Liver (tissue), 9 donors: ENCODE results near the gene ZER1. TPM values are rescaled to one million over a fixed set of nuclear protein-coding genes. Genes with fewer than 3 reads are reported as not detected.

ENCODE experiments used
- DNase-seq: peaks from one replicate; pipeline ENCODE4 v3.0.0-alpha.2; 2017; ENCODE audit warnings: low spot score
- H3K27ac ChIP-seq, 2 donors: one replicate each; pipeline ENCODE4 v1.7.0; 2013; ENCODE audit warnings: inconsistent platforms in 2 of 2, low read length in 2 of 2, control low read depth in 1 of 2, low read depth in 1 of 2, mild to moderate bottlenecking in 1 of 2
- H3K27me3 ChIP-seq, 4 donors: one replicate each; pipeline versions ENCODE4 v1.6.1 to v1.7.0; 2013; ENCODE audit warnings: low read length in 3 of 4, inconsistent platforms in 1 of 4, mild to moderate bottlenecking in 1 of 4, moderate library complexity in 1 of 4; ENCODE audit not compliant: control insufficient read depth in 4 of 4, insufficient read depth in 4 of 4
- H3K36me3 ChIP-seq, 4 donors: one replicate each; pipeline versions ENCODE4 v1.6.1 to v1.7.0; 2013; ENCODE audit warnings: low read length in 3 of 4, mild to moderate bottlenecking in 3 of 4, low read depth in 1 of 4, moderate library complexity in 1 of 4; ENCODE audit not compliant: control insufficient read depth in 4 of 4, insufficient read depth in 3 of 4
- H3K4me1 ChIP-seq, 4 donors: one replicate each; pipeline versions ENCODE4 v1.6.1 to v1.7.0; 2013; ENCODE audit warnings: low read length in 3 of 4, mild to moderate bottlenecking in 3 of 4, moderate library complexity in 1 of 4; ENCODE audit not compliant: control insufficient read depth in 4 of 4, insufficient read depth in 4 of 4
- H3K4me3 ChIP-seq, 3 donors: one replicate each; pipeline versions ENCODE4 v1.6.1 to v1.7.0; 2013; ENCODE audit warnings: low read length in 3 of 3, control low read depth in 1 of 3, low read depth in 1 of 3, mild to moderate bottlenecking in 1 of 3
- H3K9ac ChIP-seq, 2 donors: one replicate each; pipeline ENCODE4 v1.7.0; 2013; ENCODE audit warnings: low read length in 2 of 2, mild to moderate bottlenecking in 2 of 2, moderate library complexity in 2 of 2, control low read depth in 1 of 2, low read depth in 1 of 2
- H3K9me3 ChIP-seq, 4 donors: one replicate each; pipeline versions ENCODE4 v1.6.1 to v1.7.0; 2013; ENCODE audit warnings: low read length in 3 of 4; ENCODE audit not compliant: control insufficient read depth in 4 of 4
- EGR1 ChIP-seq, 2 donors: IDR thresholded peaks; 2 replicates each; pipeline ENCODE4 v1.6.1; 2016 to 2018; ENCODE audit warnings: antibody characterized with exemption in 2 of 2, low read depth in 2 of 2
- FOXA1 ChIP-seq: IDR thresholded peaks from 2 replicates; pipeline ENCODE4 v1.6.1; 2016; ENCODE audit warnings: antibody characterized with exemption
- FOXA2 ChIP-seq: IDR thresholded peaks from 2 replicates; pipeline ENCODE4 v1.6.1; 2016; ENCODE audit warnings: antibody characterized with exemption
- GABPA ChIP-seq, 2 donors: IDR thresholded peaks in 1 of 2; conservative IDR thresholded peaks in 1 of 2; 2 replicates each; pipeline ENCODE4 v1.6.1; 2016; ENCODE audit warnings: antibody characterized with exemption in 2 of 2, mild to moderate bottlenecking in 1 of 2, moderate library complexity in 1 of 2
- HNF4A ChIP-seq, 2 donors: conservative IDR thresholded peaks; 2 replicates each; pipeline ENCODE4 v1.6.1; 2016; ENCODE audit warnings: antibody characterized with exemption in 2 of 2, mild to moderate bottlenecking in 2 of 2
- JUND ChIP-seq, 2 donors: IDR thresholded peaks; 2 replicates each; pipeline ENCODE4 v1.6.1; 2016; ENCODE audit warnings: antibody characterized with exemption in 2 of 2
- RAD21 ChIP-seq, 2 donors: IDR thresholded peaks; 2 replicates each; pipeline ENCODE4 v1.6.1; 2016; ENCODE audit warnings: antibody characterized with exemption in 2 of 2, mild to moderate bottlenecking in 2 of 2
- RXRA ChIP-seq, 2 donors: IDR thresholded peaks; 2 replicates each; pipeline ENCODE4 v1.6.1; 2017 to 2018; ENCODE audit warnings: antibody characterized with exemption in 2 of 2, mild to moderate bottlenecking in 1 of 2
- TAF1 ChIP-seq: conservative IDR thresholded peaks from 2 replicates; pipeline ENCODE4 v1.6.1; 2016; ENCODE audit warnings: antibody characterized with exemption, mild to moderate bottlenecking
- YY1 ChIP-seq: IDR thresholded peaks from 2 replicates; pipeline ENCODE4 v1.6.1; 2016; ENCODE audit warnings: antibody characterized with exemption, mild to moderate bottlenecking
- ZBTB33 ChIP-seq: IDR thresholded peaks from 2 replicates; pipeline ENCODE4 v1.6.1; 2016; ENCODE audit warnings: antibody characterized with exemption
- WGBS: extraction: QIAGEN DNeasy Blood & Tissue Kit; methylation state at CpG from one replicate; pipeline ENCODE4 v1.1.7; 2013; 5-methylcytosine and 5-hydroxymethylcytosine counted together
- polyA plus RNA-seq, 2 donors: library from polyadenylated mRNA; stranded (reverse) in 1 of 2; unstranded in 1 of 2; fragments of 200-250 nt in 1 of 2; fragments of >200 nt in 1 of 2; fragmentation: Nextera tagmentation in 1 of 2; extraction: Ambion mirVana in 1 of 2; gene quantifications; one replicate each; pipeline versions ENCODE4 v1.2.1 to v1.2.3, GENCODE V29; 2013 to 2015
- total RNA-seq, 2 donors: library from RNA; depleted of rRNA; stranded (reverse); fragments of >200 nt; gene quantifications; one replicate each; pipeline ENCODE4 v1.2.3, GENCODE V29; 2014
- TF ChIP-seq, protein P1 (sequence below): fragments of 150-350 bp; IDR thresholded peaks from 2 replicates; pipeline ENCODE4 v1.5.1; 2017; ENCODE audit warnings: improper control_type of control experiment, low read depth, low read length; ENCODE audit not compliant: missing input control
- TF ChIP-seq, protein P2 (sequence below): IDR thresholded peaks from 2 replicates; pipeline ENCODE4 v1.6.1; 2016; ENCODE audit warnings: antibody characterized with exemption
- TF ChIP-seq, protein P3 (sequence below): IDR thresholded peaks from 2 replicates; pipeline ENCODE4 v1.6.1; 2016; ENCODE audit warnings: antibody characterized with exemption, mild to moderate bottlenecking
- donor health status: healthy.
- donor health status: healthy.
- donor health status: healthy.
- donor health status: healthy.
- donor health status: healthy.

The ZER1 gene
- total and polyA plus RNA-seq, 4 donors, result 7.6 to 29.1 (median 15.8) TPM

- Histone ChIP-seq H3K9ac (no peak overlapping the region), H3K36me3 (peaks cover 0 to 8% (median under 1%) of the 10 kb centered on the region in 4 donors), H3K27ac (no peak overlapping the region), H3K4me1 (peaks cover 4 to 20% (median 14%) of the 10 kb centered on the region in 4 donors), H3K27me3 (no peaks in the 10 kb centered on the region), H3K9me3 (no peaks in the 10 kb centered on the region), H3K4me3 (no peak overlapping the region)
- TF ChIP-seq FOXA1 (no peak), ZBTB33 (no peak), JUND (IDR thresholded peaks at IDR 0.05) (no peak), HNF4A (conservative IDR thresholded peaks at IDR 0.05) (no peak), GABPA (IDR thresholded peaks at IDR 0.05 in 1 of 2, conservative IDR thresholded peaks at IDR 0.05 in 1 of 2) (no peak), YY1 (no peak), EGR1 (IDR thresholded peaks at IDR 0.05; ENCODE audit: low read depth in 2 of 2) (no peak)
- TF ChIP-seq, protein P1, sequence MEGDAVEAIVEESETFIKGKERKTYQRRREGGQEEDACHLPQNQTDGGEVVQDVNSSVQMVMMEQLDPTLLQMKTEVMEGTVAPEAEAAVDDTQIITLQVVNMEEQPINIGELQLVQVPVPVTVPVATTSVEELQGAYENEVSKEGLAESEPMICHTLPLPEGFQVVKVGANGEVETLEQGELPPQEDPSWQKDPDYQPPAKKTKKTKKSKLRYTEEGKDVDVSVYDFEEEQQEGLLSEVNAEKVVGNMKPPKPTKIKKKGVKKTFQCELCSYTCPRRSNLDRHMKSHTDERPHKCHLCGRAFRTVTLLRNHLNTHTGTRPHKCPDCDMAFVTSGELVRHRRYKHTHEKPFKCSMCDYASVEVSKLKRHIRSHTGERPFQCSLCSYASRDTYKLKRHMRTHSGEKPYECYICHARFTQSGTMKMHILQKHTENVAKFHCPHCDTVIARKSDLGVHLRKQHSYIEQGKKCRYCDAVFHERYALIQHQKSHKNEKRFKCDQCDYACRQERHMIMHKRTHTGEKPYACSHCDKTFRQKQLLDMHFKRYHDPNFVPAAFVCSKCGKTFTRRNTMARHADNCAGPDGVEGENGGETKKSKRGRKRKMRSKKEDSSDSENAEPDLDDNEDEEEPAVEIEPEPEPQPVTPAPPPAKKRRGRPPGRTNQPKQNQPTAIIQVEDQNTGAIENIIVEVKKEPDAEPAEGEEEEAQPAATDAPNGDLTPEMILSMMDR, result no peak
- TF ChIP-seq, protein P2, sequence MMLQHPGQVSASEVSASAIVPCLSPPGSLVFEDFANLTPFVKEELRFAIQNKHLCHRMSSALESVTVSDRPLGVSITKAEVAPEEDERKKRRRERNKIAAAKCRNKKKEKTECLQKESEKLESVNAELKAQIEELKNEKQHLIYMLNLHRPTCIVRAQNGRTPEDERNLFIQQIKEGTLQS, result no peak
- no peak for DNase-seq
- WGBS, result 96% methylated on average over 22 of the region's 22 CpGs
Measured at GRCh38 chr9:128720841-128721486, 50.8 kb downstream of the ZER1 start.

- Histone ChIP-seq H3K9ac (no peak overlapping the region), H3K27me3 (no peaks in the 10 kb centered on the region), H3K4me3 (no peak overlapping the region), H3K9me3 (no peaks in the 10 kb centered on the region), H3K36me3 (peaks cover 0 to 8% (median under 1%) of the 10 kb centered on the region in 4 donors), H3K4me1 (peaks cover 4 to 20% (median 14%) of the 10 kb centered on the region in 4 donors), H3K27ac (no peak overlapping the region)
- 94% methylated on average over 30 of the region's 30 CpGs for WGBS
- no peak for DNase-seq
- no peak for TF ChIP-seq FOXA2
- no peak for TF ChIP-seq HNF4A (conservative IDR thresholded peaks at IDR 0.05)
- TF ChIP-seq EGR1 (IDR thresholded peaks at IDR 0.05; ENCODE audit: low read depth in 2 of 2), result no peak
- TF ChIP-seq ZBTB33, result no peak
- no peak for TF ChIP-seq TAF1
- TF ChIP-seq, protein P2, result no peak
- no peak for TF ChIP-seq RXRA (IDR thresholded peaks at IDR 0.05)
- TF ChIP-seq, protein P3, sequence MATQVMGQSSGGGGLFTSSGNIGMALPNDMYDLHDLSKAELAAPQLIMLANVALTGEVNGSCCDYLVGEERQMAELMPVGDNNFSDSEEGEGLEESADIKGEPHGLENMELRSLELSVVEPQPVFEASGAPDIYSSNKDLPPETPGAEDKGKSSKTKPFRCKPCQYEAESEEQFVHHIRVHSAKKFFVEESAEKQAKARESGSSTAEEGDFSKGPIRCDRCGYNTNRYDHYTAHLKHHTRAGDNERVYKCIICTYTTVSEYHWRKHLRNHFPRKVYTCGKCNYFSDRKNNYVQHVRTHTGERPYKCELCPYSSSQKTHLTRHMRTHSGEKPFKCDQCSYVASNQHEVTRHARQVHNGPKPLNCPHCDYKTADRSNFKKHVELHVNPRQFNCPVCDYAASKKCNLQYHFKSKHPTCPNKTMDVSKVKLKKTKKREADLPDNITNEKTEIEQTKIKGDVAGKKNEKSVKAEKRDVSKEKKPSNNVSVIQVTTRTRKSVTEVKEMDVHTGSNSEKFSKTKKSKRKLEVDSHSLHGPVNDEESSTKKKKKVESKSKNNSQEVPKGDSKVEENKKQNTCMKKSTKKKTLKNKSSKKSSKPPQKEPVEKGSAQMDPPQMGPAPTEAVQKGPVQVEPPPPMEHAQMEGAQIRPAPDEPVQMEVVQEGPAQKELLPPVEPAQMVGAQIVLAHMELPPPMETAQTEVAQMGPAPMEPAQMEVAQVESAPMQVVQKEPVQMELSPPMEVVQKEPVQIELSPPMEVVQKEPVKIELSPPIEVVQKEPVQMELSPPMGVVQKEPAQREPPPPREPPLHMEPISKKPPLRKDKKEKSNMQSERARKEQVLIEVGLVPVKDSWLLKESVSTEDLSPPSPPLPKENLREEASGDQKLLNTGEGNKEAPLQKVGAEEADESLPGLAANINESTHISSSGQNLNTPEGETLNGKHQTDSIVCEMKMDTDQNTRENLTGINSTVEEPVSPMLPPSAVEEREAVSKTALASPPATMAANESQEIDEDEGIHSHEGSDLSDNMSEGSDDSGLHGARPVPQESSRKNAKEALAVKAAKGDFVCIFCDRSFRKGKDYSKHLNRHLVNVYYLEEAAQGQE, result no peak
- no peak for TF ChIP-seq JUND (IDR thresholded peaks at IDR 0.05)
- TF ChIP-seq RAD21 (IDR thresholded peaks at IDR 0.05), result no peak
Measured at GRCh38 chr9:128719919-128720605, 51.7 kb downstream of the ZER1 start.
